EL (cell line): Measurements from ENCODE around the gene PACS1.
"Not testable (repeated sequence)": the region's sequence is repeated elsewhere in the genome, so short reads cannot be mapped to it uniquely, and the experiment has no call there.

Source experiments
- DNase-seq: peaks from one replicate; pipeline ENCODE4 v3.0.0-alpha.2; 2016

Gene PACS1

GRCh38 chr11:66069715-66070603, at the start of gene PACS1:
TSS of gene PACS1 (plus strand) at chr11:66070272. CDS start at chr11:66070487, 215 bp downstream.
- DNase-seq, result peak; percentile 86

- peak; percentile 91 for DNase-seq
Measured at GRCh38 chr11:66020618-66021357, 49.3 kb upstream of the PACS1 start.

GRCh38 chr11:66022401-66023185, 47.5 kb upstream of the PACS1 start:
- DNase-seq, result peak; percentile 66

GRCh38 chr11:66023186-66023440, 47.0 kb upstream of the PACS1 start:
- DNase-seq, result not testable (repeated sequence)

- DNase-seq, result no peak
Measured at GRCh38 chr11:66026017-66026529, 44.0 kb upstream of the PACS1 start, which contains the start of gene CATSPER1. TSS of gene CATSPER1 (minus strand) at chr11:66026479. CDS start at chr11:66026379, 100 bp downstream.

- no peak for DNase-seq
Measured at GRCh38 chr11:66032957-66033735, 36.9 kb upstream of the PACS1 start.

- no peak for DNase-seq
Measured at GRCh38 chr11:66035653-66036333, 34.3 kb upstream of the PACS1 start.

GRCh38 chr11:66036334-66036710, 33.8 kb upstream of the PACS1 start:
- DNase-seq, result no peak

- DNase-seq, result no peak
Measured at GRCh38 chr11:66037327-66037726, 32.7 kb upstream of the PACS1 start.

- DNase-seq, result no peak
Measured at GRCh38 chr11:66039765-66040164, 30.3 kb upstream of the PACS1 start.

- DNase-seq, result no peak
Measured at GRCh38 chr11:66042227-66042995, 27.7 kb upstream of the PACS1 start.

GRCh38 chr11:66042996-66043906, 26.8 kb upstream of the PACS1 start:
- no peak for DNase-seq

GRCh38 chr11:66044757-66045156, 25.3 kb upstream of the PACS1 start:
- no peak for DNase-seq

GRCh38 chr11:66045177-66045639, 24.9 kb upstream of the PACS1 start:
- peak; percentile 72 for DNase-seq

- DNase-seq, result no peak
Measured at GRCh38 chr11:66046901-66047300, 23.2 kb upstream of the PACS1 start.

GRCh38 chr11:66047541-66048365, 22.3 kb upstream of the PACS1 start:
- DNase-seq, result peak; percentile 28

GRCh38 chr11:66048547-66049323, 21.3 kb upstream of the PACS1 start, which contains the start of gene GAL3ST3:
TSS of gene GAL3ST3 (minus strand) at chr11:66049161. CDS start at chr11:66045415, 3,746 bp downstream.
- DNase-seq, result no peak
